GM18519 (cell line): ENCODE data around the gene ATG16L1.

Experiments used
- ATAC-seq: cut with Tn5 transposase; IDR thresholded peaks from one replicate; pipeline ENCODE4 v1.9.1; 2021; ENCODE audit warnings: mild to moderate bottlenecking, moderate library complexity; ENCODE audit not compliant: unreplicated experiment, low FRiP score

Gene ATG16L1

GRCh38 chr2:233256048-233256447 lies 4.6 kb downstream of the ATG16L1 start:
- no peak for ATAC-seq

GRCh38 chr2:233258211-233258610 lies 6.7 kb downstream of the ATG16L1 start:
- no peak for ATAC-seq

GRCh38 chr2:233259730-233260129 lies 8.3 kb downstream of the ATG16L1 start:
- ATAC-seq = no peak

GRCh38 chr2:233260661-233261060 lies 9.2 kb downstream of the ATG16L1 start:
- ATAC-seq = no peak

- peak; percentile 54 for ATAC-seq
These were observed 10.5 kb downstream of the ATG16L1 start for GRCh38 chr2:233261819-233262555.

GRCh38 chr2:233262562-233262961 lies 11.1 kb downstream of the ATG16L1 start:
- no peak for ATAC-seq

GRCh38 chr2:233263045-233263570 lies 11.6 kb downstream of the ATG16L1 start:
- ATAC-seq = no peak

GRCh38 chr2:233264667-233265066 lies 13.2 kb downstream of the ATG16L1 start:
- ATAC-seq = no peak

- ATAC-seq = no peak
These were observed 14.5 kb downstream of the ATG16L1 start for GRCh38 chr2:233265899-233266431.

GRCh38 chr2:233266481-233266880 lies 15.0 kb downstream of the ATG16L1 start:
- ATAC-seq = no peak

- peak; percentile 48 for ATAC-seq
These were observed 16.2 kb downstream of the ATG16L1 start for GRCh38 chr2:233267516-233268245.

GRCh38 chr2:233270366-233270765 lies 18.9 kb downstream of the ATG16L1 start:
- no peak for ATAC-seq

GRCh38 chr2:233270951-233271350 lies 19.5 kb downstream of the ATG16L1 start:
- ATAC-seq = no peak

- ATAC-seq = no peak
These were observed 20.2 kb downstream of the ATG16L1 start for GRCh38 chr2:233271693-233272092.

GRCh38 chr2:233273120-233273519 lies 21.6 kb downstream of the ATG16L1 start:
- no peak for ATAC-seq

GRCh38 chr2:233275223-233275622 lies 23.8 kb downstream of the ATG16L1 start:
- no peak for ATAC-seq

GRCh38 chr2:233278921-233279320 lies 27.4 kb downstream of the ATG16L1 start:
- ATAC-seq = no peak

GRCh38 chr2:233280114-233280693 lies 28.7 kb downstream of the ATG16L1 start:
- no peak for ATAC-seq

GRCh38 chr2:233281553-233281952 lies 30.1 kb downstream of the ATG16L1 start:
- ATAC-seq = no peak

GRCh38 chr2:233281992-233282603 lies 30.6 kb downstream of the ATG16L1 start:
- ATAC-seq = no peak

GRCh38 chr2:233285921-233286320 lies 34.4 kb downstream of the ATG16L1 start:
- ATAC-seq = no peak
